Central memory CD8-positive, alpha-beta T cell (primary cell): ENCODE data around the gene TYRP1.
"Not testable (repeated sequence)": the region's sequence is repeated elsewhere in the genome, so short reads cannot be mapped to it uniquely, and the experiment has no call there.

Experiments used
- ATAC-seq: fragments of 150-1000 bp; cut with Tn5 transposase; replicated peaks from 2 replicates; pipeline ENCODE4 v1.10.0; 2022; ENCODE audit warnings: mild to moderate bottlenecking, moderate FRiP score, moderate number of reproducible peaks; ENCODE audit not compliant: poor library complexity, severe bottlenecking; ENCODE audit errors: extremely low read depth
- DNase-seq, 2 donors: peaks; one replicate each; pipeline ENCODE4 v3.0.0; 2021; ENCODE audit warnings: low spot score in 2 of 2
- H3K27ac Mint-ChIP-seq: one replicate; pipeline ENCODE4 v1.8.0; 2022; ENCODE audit warnings: low read depth, mild to moderate bottlenecking, moderate library complexity, mixed read lengths
- H3K27me3 Mint-ChIP-seq: one replicate; pipeline ENCODE4 v1.8.0; 2022; ENCODE audit warnings: mixed read lengths
- H3K36me3 Mint-ChIP-seq: one replicate; pipeline ENCODE4 v1.8.0; 2022; ENCODE audit warnings: mild to moderate bottlenecking, moderate library complexity, mixed read lengths; ENCODE audit not compliant: insufficient read depth
- H3K4me1 Mint-ChIP-seq: one replicate; pipeline ENCODE4 v1.8.0; 2022; ENCODE audit warnings: mixed read lengths
- H3K4me3 Mint-ChIP-seq: one replicate; pipeline ENCODE4 v1.8.0; 2022; ENCODE audit warnings: mild to moderate bottlenecking, moderate library complexity, mixed read lengths
- H3K9me3 Mint-ChIP-seq: one replicate; pipeline ENCODE4 v1.8.0; 2022; ENCODE audit warnings: mixed read lengths

Gene TYRP1

DNA sequence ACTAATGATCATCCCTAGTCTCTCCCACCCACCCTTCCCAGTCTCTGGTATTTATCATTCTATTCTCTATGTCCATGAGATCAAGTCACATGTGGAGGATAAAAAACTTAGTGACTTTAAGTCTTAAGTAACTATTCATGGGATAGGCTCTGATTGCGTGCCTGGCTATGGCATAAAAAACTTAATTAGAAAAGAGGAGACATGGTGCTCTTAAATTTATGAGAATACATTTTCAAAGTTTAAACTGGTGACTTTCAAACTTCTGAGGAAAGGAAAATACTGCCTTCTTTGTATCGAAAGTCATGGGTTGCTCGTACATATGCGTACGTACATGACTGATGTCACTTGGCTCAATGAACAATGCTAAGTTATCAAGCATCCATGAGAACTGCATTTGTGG is 18.2 kb upstream of the TYRP1 start:
- no peak overlapping the region for H3K27ac Mint-ChIP-seq
- no peaks in the 10 kb centered on the region for H3K36me3 Mint-ChIP-seq
- peaks cover 11% of the 10 kb centered on the region for H3K9me3 Mint-ChIP-seq
- no peak overlapping the region for H3K4me3 Mint-ChIP-seq
- no peak for DNase-seq
- no peaks in the 10 kb centered on the region for H3K27me3 Mint-ChIP-seq
- no peak for ATAC-seq
- H3K4me1 Mint-ChIP-seq: no peaks in the 10 kb centered on the region

DNA sequence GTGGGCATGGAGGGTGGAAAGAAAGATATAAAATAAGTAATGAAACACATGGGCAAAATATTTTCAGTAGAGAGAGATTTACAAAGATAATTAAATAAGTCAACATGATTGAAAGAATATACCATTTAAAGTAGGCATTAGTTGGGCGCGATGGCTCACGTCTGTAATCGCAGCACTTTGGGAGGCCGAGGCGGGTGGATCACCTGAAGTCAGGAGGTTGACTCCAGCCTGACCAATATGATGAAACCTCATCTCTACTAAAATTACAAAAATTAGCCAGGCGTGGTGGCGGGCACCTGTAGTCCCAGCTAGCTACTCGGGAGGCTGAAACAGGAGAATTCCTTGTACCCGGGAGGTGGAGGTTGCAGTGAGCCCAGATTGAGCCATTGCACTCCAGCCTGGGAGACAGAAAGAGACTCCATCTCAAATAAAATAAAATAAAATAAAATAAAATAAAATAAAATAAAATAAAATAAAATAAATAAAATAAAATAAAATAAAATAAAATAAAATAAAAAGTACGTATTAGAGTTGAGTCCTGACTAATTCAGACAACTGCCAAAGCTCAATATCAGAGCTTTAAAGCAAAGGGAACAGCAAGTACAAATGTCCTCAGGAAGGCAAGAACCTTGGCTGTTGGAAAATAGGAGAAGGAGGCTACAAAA is 15.6 kb upstream of the TYRP1 start:
- H3K36me3 Mint-ChIP-seq, H3K27ac Mint-ChIP-seq, H3K4me1 Mint-ChIP-seq, H3K4me3 Mint-ChIP-seq, ATAC-seq, DNase-seq, H3K27me3 Mint-ChIP-seq: not testable (repeated sequence)
- H3K9me3 Mint-ChIP-seq: peaks cover 25% of the 10 kb centered on the region

DNA sequence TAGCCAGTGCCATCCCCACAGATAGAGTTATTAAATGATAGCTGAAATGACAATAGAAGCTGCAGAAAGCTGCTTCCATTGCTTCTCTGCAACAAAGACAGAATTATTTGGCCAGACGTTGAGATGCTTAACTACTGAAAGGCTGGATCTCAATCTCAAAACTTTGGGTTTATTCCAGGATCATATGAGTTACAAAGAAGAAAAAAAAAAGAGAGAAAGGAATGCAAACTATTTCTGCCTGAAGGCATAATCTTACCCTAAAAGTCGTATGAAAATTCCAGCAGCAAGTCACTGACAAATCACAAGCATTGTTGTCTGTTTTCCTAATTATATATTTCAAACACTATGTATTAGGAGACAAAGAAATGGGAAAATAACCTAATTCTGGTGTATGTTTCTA is 12.8 kb upstream of the TYRP1 start:
- ATAC-seq (no peak), DNase-seq (no peak)
- H3K9me3 Mint-ChIP-seq: peaks cover 38% of the 10 kb centered on the region
- H3K4me3 Mint-ChIP-seq: no peak overlapping the region
- no peaks in the 10 kb centered on the region for H3K4me1 Mint-ChIP-seq
- no peaks in the 10 kb centered on the region for H3K36me3 Mint-ChIP-seq
- no peaks in the 10 kb centered on the region for H3K27me3 Mint-ChIP-seq
- no peak overlapping the region for H3K27ac Mint-ChIP-seq

DNA sequence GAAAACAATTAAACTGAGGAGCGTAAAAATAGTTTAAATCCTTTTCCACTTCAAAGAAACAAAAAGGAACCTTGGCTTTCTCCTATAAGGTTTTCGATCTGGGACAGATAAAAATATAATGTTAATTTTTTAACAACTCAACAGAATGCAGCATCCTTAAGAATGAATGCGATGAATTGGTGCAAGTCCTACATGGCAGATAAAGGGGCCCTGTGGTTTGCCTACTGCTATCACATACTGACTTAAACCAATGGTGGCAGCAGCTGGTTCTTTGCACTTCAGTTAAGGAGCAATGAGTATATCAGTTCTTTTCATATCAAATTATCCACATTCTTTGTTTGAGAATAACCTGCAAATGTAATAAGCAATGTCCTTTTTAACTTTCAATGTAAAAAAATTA is 12.4 kb upstream of the TYRP1 start:
- Mint-ChIP-seq H3K27me3 (no peaks in the 10 kb centered on the region), H3K4me3 (no peak overlapping the region), H3K27ac (no peak overlapping the region), H3K9me3 (peaks cover 38% of the 10 kb centered on the region), H3K36me3 (no peaks in the 10 kb centered on the region), H3K4me1 (no peaks in the 10 kb centered on the region)
- DNase-seq: no peak
- no peak for ATAC-seq

DNA sequence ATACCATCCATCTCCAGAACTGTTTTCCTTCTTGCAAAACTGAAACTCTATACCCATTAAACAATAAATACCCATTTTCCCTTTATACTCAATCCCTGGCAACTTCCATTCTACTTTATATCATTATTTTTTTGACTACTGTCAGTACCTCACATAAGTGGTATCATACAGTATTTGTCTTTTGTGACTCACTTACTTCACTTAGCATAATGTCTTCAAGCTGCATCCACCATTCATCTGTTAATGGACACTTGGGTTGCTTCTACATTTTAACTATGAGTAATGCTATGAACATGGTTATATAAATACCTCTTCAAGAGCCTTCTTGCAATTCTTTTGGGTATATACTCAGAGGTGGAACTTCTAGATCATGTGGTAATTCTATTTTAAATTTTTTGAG is 11.6 kb upstream of the TYRP1 start:
- H3K36me3 Mint-ChIP-seq: no peaks in the 10 kb centered on the region
- no peak for DNase-seq
- ATAC-seq: no peak
- no peak overlapping the region for H3K27ac Mint-ChIP-seq
- no peaks in the 10 kb centered on the region for H3K4me1 Mint-ChIP-seq
- H3K9me3 Mint-ChIP-seq: peaks cover 32% of the 10 kb centered on the region
- no peak overlapping the region for H3K4me3 Mint-ChIP-seq
- no peaks in the 10 kb centered on the region for H3K27me3 Mint-ChIP-seq

DNA sequence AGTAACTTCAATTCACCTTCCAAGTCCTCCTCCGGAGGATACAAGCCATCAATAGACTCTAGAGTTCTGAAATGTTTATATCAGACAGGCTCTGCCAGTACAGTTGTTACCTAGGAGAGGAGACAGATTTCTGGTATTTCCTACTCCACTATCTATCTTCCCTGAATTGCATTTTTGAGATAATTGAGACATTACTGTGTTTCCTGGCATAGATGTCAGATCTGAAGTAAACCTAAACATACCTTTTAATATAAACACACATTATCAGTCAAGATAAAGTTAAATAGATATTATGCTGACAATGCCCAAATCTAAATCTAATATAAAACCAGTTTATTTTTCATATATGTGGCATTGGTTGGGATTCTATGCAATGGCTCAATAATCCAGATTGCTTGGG is 8.2 kb upstream of the TYRP1 start:
- Mint-ChIP-seq H3K27ac (no peak overlapping the region), H3K4me1 (no peaks in the 10 kb centered on the region), H3K9me3 (peaks cover 38% of the 10 kb centered on the region), H3K4me3 (no peak overlapping the region), H3K27me3 (no peaks in the 10 kb centered on the region), H3K36me3 (no peaks in the 10 kb centered on the region)
- DNase-seq (no peak), ATAC-seq (no peak)

DNA sequence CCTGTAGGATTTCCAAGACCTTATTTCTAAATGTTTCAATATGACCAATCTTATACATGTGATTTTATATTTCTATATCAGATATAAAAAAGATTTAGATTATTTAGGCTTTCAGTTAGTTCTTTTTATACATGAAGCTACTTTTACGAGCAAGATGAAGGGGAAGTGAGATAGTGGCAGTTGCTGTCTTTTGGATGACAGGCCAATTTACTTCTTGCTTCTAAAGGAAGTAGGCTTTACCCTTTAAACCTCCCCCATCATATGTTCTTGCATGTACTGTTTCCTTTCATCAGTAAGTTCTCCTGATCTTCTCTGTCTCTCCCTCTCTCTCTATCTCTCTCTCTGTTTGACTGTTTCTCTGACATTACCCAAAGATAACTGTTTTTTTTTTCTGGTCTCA is 4.0 kb upstream of the TYRP1 start:
- DNase-seq: no peak
- ATAC-seq: no peak
- Mint-ChIP-seq H3K4me3 (no peak overlapping the region), H3K9me3 (peaks cover 23% of the 10 kb centered on the region), H3K36me3 (no peaks in the 10 kb centered on the region), H3K27me3 (no peaks in the 10 kb centered on the region), H3K4me1 (no peaks in the 10 kb centered on the region), H3K27ac (no peak overlapping the region)

DNA sequence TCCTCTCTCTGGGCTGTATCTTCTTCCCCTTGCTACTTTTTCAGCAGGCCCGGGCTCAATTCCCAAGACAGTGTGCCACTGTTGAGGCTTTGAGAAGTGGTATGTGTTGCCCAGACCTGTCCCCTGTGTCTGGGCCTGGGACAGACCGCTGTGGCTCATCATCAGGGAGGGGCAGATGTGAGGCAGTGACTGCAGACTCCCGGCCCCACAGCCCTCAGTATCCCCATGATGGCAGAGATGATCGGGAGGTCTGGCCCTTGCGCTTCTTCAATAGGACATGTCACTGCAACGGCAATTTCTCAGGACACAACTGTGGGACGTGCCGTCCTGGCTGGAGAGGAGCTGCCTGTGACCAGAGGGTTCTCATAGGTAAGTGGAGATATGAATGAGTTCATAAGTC is 828 bp downstream of the TYRP1 start:
- no peak for ATAC-seq

DNA sequence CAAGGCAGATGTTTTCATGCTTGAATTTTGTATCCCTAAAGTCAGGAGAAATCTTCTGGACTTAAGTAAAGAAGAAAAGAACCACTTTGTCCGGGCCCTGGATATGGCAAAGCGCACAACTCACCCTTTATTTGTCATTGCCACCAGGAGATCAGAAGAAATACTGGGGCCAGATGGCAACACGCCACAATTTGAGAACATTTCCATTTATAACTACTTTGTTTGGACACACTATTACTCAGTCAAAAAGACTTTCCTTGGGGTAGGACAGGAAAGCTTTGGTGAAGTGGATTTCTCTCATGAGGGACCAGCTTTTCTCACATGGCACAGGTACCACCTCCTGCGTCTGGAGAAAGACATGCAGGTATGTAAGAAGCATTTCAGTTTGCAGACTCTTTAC is 2.3 kb downstream of the TYRP1 start:
- H3K4me3 Mint-ChIP-seq: no peak overlapping the region
- no peak overlapping the region for H3K27ac Mint-ChIP-seq
- H3K27me3 Mint-ChIP-seq: no peaks in the 10 kb centered on the region
- ATAC-seq: no peak
- no peak for DNase-seq
- H3K36me3 Mint-ChIP-seq: no peaks in the 10 kb centered on the region
- peaks cover 10% of the 10 kb centered on the region for H3K9me3 Mint-ChIP-seq
- no peaks in the 10 kb centered on the region for H3K4me1 Mint-ChIP-seq

More for the DNA sequence above, 828 bp downstream of the TYRP1 start:
- Mint-ChIP-seq H3K36me3 (no peaks in the 10 kb centered on the region), H3K4me1 (no peaks in the 10 kb centered on the region), H3K4me3 (no peak overlapping the region), H3K27me3 (no peaks in the 10 kb centered on the region), H3K9me3 (peaks cover 16% of the 10 kb centered on the region), H3K27ac (no peak overlapping the region)
- no peak for DNase-seq

DNA sequence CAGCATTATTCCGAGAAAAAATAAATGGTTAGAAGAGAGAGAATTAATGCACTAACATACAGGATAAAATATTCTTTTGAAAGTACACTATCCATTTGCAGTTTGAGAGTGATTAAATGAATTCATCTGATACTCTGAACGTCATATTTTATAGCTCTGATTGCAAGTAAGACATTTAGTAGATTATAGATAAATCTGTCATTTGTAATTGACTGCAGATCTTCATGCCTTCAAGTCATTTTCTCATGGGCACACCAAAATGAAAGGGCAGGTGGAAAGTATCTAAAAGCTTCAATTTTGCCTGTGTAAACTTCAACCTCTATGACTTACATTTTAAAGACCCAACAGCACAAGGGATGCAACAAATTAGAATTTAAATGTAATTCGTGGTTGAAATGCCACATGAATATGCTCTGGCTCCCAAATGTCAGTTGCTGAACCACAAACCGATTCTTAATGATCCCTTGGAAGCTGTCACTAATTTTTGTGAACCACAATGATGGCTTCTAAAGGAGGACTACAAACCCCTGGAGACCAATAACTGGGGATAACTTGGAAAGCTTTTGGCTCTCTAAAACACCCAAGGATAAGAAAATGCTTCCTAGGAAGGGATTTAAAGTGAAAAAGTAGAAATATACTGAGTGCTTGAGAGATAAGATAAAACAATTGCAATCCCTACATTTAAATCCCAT is 3.9 kb downstream of the TYRP1 start:
- DNase-seq: no peak
- no peak overlapping the region for H3K27ac Mint-ChIP-seq
- peaks cover 13% of the 10 kb centered on the region for H3K9me3 Mint-ChIP-seq
- no peaks in the 10 kb centered on the region for H3K4me1 Mint-ChIP-seq
- H3K4me3 Mint-ChIP-seq: no peak overlapping the region
- H3K36me3 Mint-ChIP-seq: no peaks in the 10 kb centered on the region
- no peaks in the 10 kb centered on the region for H3K27me3 Mint-ChIP-seq
- ATAC-seq: no peak

DNA sequence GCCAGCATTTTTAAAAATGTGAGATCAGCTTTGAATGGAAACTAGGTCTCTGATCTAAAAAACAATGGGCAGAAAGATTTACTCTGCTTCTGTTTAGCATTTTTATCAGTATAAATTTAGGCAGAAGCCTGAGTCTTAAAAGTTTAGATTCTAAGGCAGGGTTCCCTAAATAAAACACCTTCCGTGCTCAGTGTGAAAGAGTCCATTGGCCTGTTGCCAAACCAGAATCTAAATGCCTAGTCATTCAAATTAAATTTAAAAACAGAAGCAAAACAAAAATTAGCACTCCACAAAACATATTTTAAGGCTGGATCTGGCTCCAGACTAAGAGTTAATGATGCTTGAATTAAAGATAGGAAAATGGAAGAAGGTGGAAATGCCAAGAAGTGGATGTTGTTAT is 4.5 kb downstream of the TYRP1 start:
- Mint-ChIP-seq H3K27me3 (no peaks in the 10 kb centered on the region), H3K36me3 (no peaks in the 10 kb centered on the region), H3K27ac (no peak overlapping the region), H3K4me3 (no peak overlapping the region), H3K4me1 (no peaks in the 10 kb centered on the region), H3K9me3 (peaks cover 13% of the 10 kb centered on the region)
- ATAC-seq (no peak), DNase-seq (no peak)

DNA sequence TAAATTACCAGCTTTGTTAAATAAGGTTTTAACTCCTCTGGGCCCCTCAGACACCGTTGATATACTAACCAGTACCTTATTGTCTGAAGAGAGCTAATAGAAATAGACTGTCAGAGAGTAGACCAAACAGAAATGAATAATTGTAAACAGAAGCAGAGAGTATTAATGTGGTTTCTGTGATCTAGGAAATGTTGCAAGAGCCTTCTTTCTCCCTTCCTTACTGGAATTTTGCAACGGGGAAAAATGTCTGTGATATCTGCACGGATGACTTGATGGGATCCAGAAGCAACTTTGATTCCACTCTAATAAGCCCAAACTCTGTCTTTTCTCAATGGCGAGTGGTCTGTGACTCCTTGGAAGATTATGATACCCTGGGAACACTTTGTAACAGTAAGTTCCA is 5.1 kb downstream of the TYRP1 start:
- Mint-ChIP-seq H3K36me3 (no peaks in the 10 kb centered on the region), H3K4me1 (no peaks in the 10 kb centered on the region), H3K27ac (no peak overlapping the region), H3K9me3 (peaks cover 13% of the 10 kb centered on the region), H3K27me3 (no peaks in the 10 kb centered on the region), H3K4me3 (no peak overlapping the region)
- no peak for ATAC-seq
- DNase-seq: no peak

DNA sequence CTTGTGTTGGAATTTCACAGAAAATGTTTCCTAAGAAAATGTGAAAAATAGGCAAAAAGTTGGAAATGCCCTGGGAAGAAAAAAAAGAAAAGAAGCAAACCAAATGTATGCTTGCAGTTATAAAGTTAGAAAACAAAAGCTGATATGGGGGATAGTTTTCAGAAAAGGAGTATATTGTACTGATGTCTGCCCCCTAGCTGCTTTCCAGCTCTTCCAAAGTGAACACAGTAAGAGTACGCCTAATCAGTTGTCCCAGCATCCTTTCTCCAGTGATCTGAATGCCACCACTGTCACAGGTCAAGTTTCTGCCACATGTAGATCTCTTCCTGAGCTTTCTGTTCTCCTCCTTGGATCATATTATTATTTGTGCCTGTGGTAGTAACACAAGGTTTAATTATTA is 5.8 kb downstream of the TYRP1 start:
- H3K27me3 Mint-ChIP-seq: no peaks in the 10 kb centered on the region
- no peak overlapping the region for H3K4me3 Mint-ChIP-seq
- H3K9me3 Mint-ChIP-seq: peaks cover 13% of the 10 kb centered on the region
- no peak overlapping the region for H3K27ac Mint-ChIP-seq
- H3K36me3 Mint-ChIP-seq: no peaks in the 10 kb centered on the region
- no peak for ATAC-seq
- H3K4me1 Mint-ChIP-seq: no peaks in the 10 kb centered on the region
- no peak for DNase-seq
